ENCODE results near the gene DSCAM.

Gene DSCAM

GRCh38 chr21:40053007-40053406 lies 794.0 kb downstream of the DSCAM start:
- Histone ChIP-seq H2AK5ac (ENCODE audit: low read length) (no peak overlapping the region), H3K56ac (ENCODE audit: low read length) (no peak overlapping the region), H3K79me1 (ENCODE audit: low read length) (no peaks in the 10 kb centered on the region), H2BK15ac (replicated peaks; ENCODE audit: low read depth) (no peak overlapping the region), H4K5ac (ENCODE audit: low read length) (no peak overlapping the region), H3K23ac (ENCODE audit: low read length) (no peak overlapping the region), H3K18ac (ENCODE audit: low read length) (no peak overlapping the region), H3K79me2 (ENCODE audit: control insufficient read depth, insufficient read depth, low read length) (no peaks in the 10 kb centered on the region), H2BK5ac (ENCODE audit: low read length) (no peak overlapping the region), H3K27ac (ENCODE audit: low read depth, low read length) (no peak overlapping the region), H3K27me3 (ENCODE audit: insufficient read depth, low read length, poor library complexity) (no peaks in the 10 kb centered on the region), H3K4ac (ENCODE audit: low read depth, low read length) (no peak overlapping the region), H3K9ac (ENCODE audit: low read length) (no peak overlapping the region), H4K8ac (ENCODE audit: low read depth, low read length) (no peak overlapping the region), H3K4me2 (ENCODE audit: low read length) (no peak overlapping the region), H2BK120ac (ENCODE audit: low read depth, low read length) (no peak overlapping the region), H3K4me1 (ENCODE audit: control insufficient read depth, low read depth, low read length) (no peaks in the 10 kb centered on the region), H3K36me3 (ENCODE audit: control insufficient read depth, insufficient read depth, low read length) (no peaks in the 10 kb centered on the region), H3K4me3 (ENCODE audit: low read length) (no peak overlapping the region)
- DNase-seq = no peak
- no CpG with 5 or more reads among the region's 11 CpGs for WGBS (ENCODE audit: extremely low coverage, insufficient coverage, low lambda C conversion rate)

- Histone ChIP-seq H2BK15ac (replicated peaks; ENCODE audit: low read depth) (no peak overlapping the region), H3K4ac (ENCODE audit: low read depth, low read length) (no peak overlapping the region), H4K8ac (ENCODE audit: low read depth, low read length) (no peak overlapping the region), H3K23ac (ENCODE audit: low read length) (no peak overlapping the region), H3K56ac (ENCODE audit: low read length) (no peak overlapping the region), H3K79me2 (ENCODE audit: control insufficient read depth, insufficient read depth, low read length) (no peaks in the 10 kb centered on the region), H3K36me3 (ENCODE audit: control insufficient read depth, insufficient read depth, low read length) (no peaks in the 10 kb centered on the region), H2AK5ac (ENCODE audit: low read length) (no peak overlapping the region), H3K27me3 (ENCODE audit: insufficient read depth, low read length, poor library complexity) (no peaks in the 10 kb centered on the region), H4K5ac (ENCODE audit: low read length) (no peak overlapping the region), H3K18ac (ENCODE audit: low read length) (no peak overlapping the region), H3K4me1 (ENCODE audit: control insufficient read depth, low read depth, low read length) (no peaks in the 10 kb centered on the region), H2BK120ac (ENCODE audit: low read depth, low read length) (no peak overlapping the region), H3K9ac (ENCODE audit: low read length) (no peak overlapping the region), H3K79me1 (ENCODE audit: low read length) (no peaks in the 10 kb centered on the region), H3K27ac (ENCODE audit: low read depth, low read length) (no peak overlapping the region), H2BK5ac (ENCODE audit: low read length) (no peak overlapping the region), H3K4me3 (ENCODE audit: low read length) (no peak overlapping the region), H3K4me2 (ENCODE audit: low read length) (no peak overlapping the region)
- WGBS (ENCODE audit: extremely low coverage, insufficient coverage, low lambda C conversion rate) = no CpG with 5 or more reads among the region's 2 CpGs
- no peak for DNase-seq
Measured at GRCh38 chr21:40052276-40052675, 794.7 kb downstream of the DSCAM start.

GRCh38 chr21:40051801-40052200 lies 795.2 kb downstream of the DSCAM start:
- H3K56ac ChIP-seq (ENCODE audit: low read length) = no peak overlapping the region
- no peak overlapping the region for H4K5ac ChIP-seq (ENCODE audit: low read length)
- H3K4me1 ChIP-seq (ENCODE audit: control insufficient read depth, low read depth, low read length) = no peaks in the 10 kb centered on the region
- H4K8ac ChIP-seq (ENCODE audit: low read depth, low read length) = no peak overlapping the region
- H3K4me3 ChIP-seq (ENCODE audit: low read length) = no peak overlapping the region
- H2BK120ac ChIP-seq (ENCODE audit: low read depth, low read length) = no peak overlapping the region
- DNase-seq = no peak
- H3K79me1 ChIP-seq (ENCODE audit: low read length) = no peaks in the 10 kb centered on the region
- H3K27ac ChIP-seq (ENCODE audit: low read depth, low read length) = no peak overlapping the region
- H3K23ac ChIP-seq (ENCODE audit: low read length) = no peak overlapping the region
- no peaks in the 10 kb centered on the region for H3K27me3 ChIP-seq (ENCODE audit: insufficient read depth, low read length, poor library complexity)
- H2BK15ac ChIP-seq (replicated peaks; ENCODE audit: low read depth) = no peak overlapping the region
- no CpG with 5 or more reads among the region's 11 CpGs for WGBS (ENCODE audit: extremely low coverage, insufficient coverage, low lambda C conversion rate)
- no peak overlapping the region for H3K4ac ChIP-seq (ENCODE audit: low read depth, low read length)
- no peak overlapping the region for H2BK5ac ChIP-seq (ENCODE audit: low read length)
- no peak overlapping the region for H3K4me2 ChIP-seq (ENCODE audit: low read length)
- no peaks in the 10 kb centered on the region for H3K36me3 ChIP-seq (ENCODE audit: control insufficient read depth, insufficient read depth, low read length)
- no peaks in the 10 kb centered on the region for H3K79me2 ChIP-seq (ENCODE audit: control insufficient read depth, insufficient read depth, low read length)
- H2AK5ac ChIP-seq (ENCODE audit: low read length) = no peak overlapping the region
- no peak overlapping the region for H3K18ac ChIP-seq (ENCODE audit: low read length)
- no peak overlapping the region for H3K9ac ChIP-seq (ENCODE audit: low read length)

- H2BK120ac ChIP-seq (ENCODE audit: low read depth, low read length) = no peak overlapping the region
- H3K27ac ChIP-seq (ENCODE audit: low read depth, low read length) = no peak overlapping the region
- no peak overlapping the region for H2BK15ac ChIP-seq (replicated peaks; ENCODE audit: low read depth)
- H2BK5ac ChIP-seq (ENCODE audit: low read length) = no peak overlapping the region
- WGBS (ENCODE audit: extremely low coverage, insufficient coverage, low lambda C conversion rate) = no CpG with 5 or more reads among the region's 7 CpGs
- H3K18ac ChIP-seq (ENCODE audit: low read length) = no peak overlapping the region
- H3K9ac ChIP-seq (ENCODE audit: low read length) = no peak overlapping the region
- no peak overlapping the region for H4K8ac ChIP-seq (ENCODE audit: low read depth, low read length)
- no peak overlapping the region for H3K4me2 ChIP-seq (ENCODE audit: low read length)
- no peak overlapping the region for H3K56ac ChIP-seq (ENCODE audit: low read length)
- no peak overlapping the region for H4K5ac ChIP-seq (ENCODE audit: low read length)
- no peaks in the 10 kb centered on the region for H3K79me2 ChIP-seq (ENCODE audit: control insufficient read depth, insufficient read depth, low read length)
- no peaks in the 10 kb centered on the region for H3K4me1 ChIP-seq (ENCODE audit: control insufficient read depth, low read depth, low read length)
- H2AK5ac ChIP-seq (ENCODE audit: low read length) = no peak overlapping the region
- no peaks in the 10 kb centered on the region for H3K79me1 ChIP-seq (ENCODE audit: low read length)
- H3K36me3 ChIP-seq (ENCODE audit: control insufficient read depth, insufficient read depth, low read length) = no peaks in the 10 kb centered on the region
- no peak overlapping the region for H3K23ac ChIP-seq (ENCODE audit: low read length)
- H3K4me3 ChIP-seq (ENCODE audit: low read length) = no peak overlapping the region
- no peaks in the 10 kb centered on the region for H3K27me3 ChIP-seq (ENCODE audit: insufficient read depth, low read length, poor library complexity)
- no peak overlapping the region for H3K4ac ChIP-seq (ENCODE audit: low read depth, low read length)
- DNase-seq = peak; percentile 40
Measured at GRCh38 chr21:40049931-40050290, 797.0 kb downstream of the DSCAM start.

GRCh38 chr21:40049031-40049930 lies 797.7 kb downstream of the DSCAM start:
- Histone ChIP-seq H4K8ac (ENCODE audit: low read depth, low read length) (no peak overlapping the region), H3K23ac (ENCODE audit: low read length) (no peak overlapping the region), H2BK120ac (ENCODE audit: low read depth, low read length) (no peak overlapping the region), H3K18ac (ENCODE audit: low read length) (no peak overlapping the region), H2AK5ac (ENCODE audit: low read length) (no peak overlapping the region), H3K4me2 (ENCODE audit: low read length) (no peak overlapping the region), H3K9ac (ENCODE audit: low read length) (no peak overlapping the region), H3K27me3 (ENCODE audit: insufficient read depth, low read length, poor library complexity) (no peaks in the 10 kb centered on the region), H3K27ac (ENCODE audit: low read depth, low read length) (no peak overlapping the region), H3K4me3 (ENCODE audit: low read length) (no peak overlapping the region), H3K79me2 (ENCODE audit: control insufficient read depth, insufficient read depth, low read length) (no peaks in the 10 kb centered on the region), H3K36me3 (ENCODE audit: control insufficient read depth, insufficient read depth, low read length) (no peaks in the 10 kb centered on the region), H3K4ac (ENCODE audit: low read depth, low read length) (no peak overlapping the region), H2BK5ac (ENCODE audit: low read length) (no peak overlapping the region), H3K56ac (ENCODE audit: low read length) (no peak overlapping the region), H2BK15ac (replicated peaks; ENCODE audit: low read depth) (no peak overlapping the region), H3K4me1 (ENCODE audit: control insufficient read depth, low read depth, low read length) (no peaks in the 10 kb centered on the region), H3K79me1 (ENCODE audit: low read length) (no peaks in the 10 kb centered on the region), H4K5ac (ENCODE audit: low read length) (no peak overlapping the region)
- no CpG with 5 or more reads among the region's 10 CpGs for WGBS (ENCODE audit: extremely low coverage, insufficient coverage, low lambda C conversion rate)
- no peak for DNase-seq
